GM19468 (cell line): ENCODE results near the gene COPZ1.

ENCODE experiments used
- ATAC-seq: cut with Tn5 transposase; IDR thresholded peaks from one replicate; pipeline ENCODE4 v1.9.1; 2021; ENCODE audit warnings: mild to moderate bottlenecking, moderate library complexity, moderate number of reproducible peaks; ENCODE audit not compliant: unreplicated experiment; ENCODE audit errors: extremely low read depth

COPZ1 gene

DNA sequence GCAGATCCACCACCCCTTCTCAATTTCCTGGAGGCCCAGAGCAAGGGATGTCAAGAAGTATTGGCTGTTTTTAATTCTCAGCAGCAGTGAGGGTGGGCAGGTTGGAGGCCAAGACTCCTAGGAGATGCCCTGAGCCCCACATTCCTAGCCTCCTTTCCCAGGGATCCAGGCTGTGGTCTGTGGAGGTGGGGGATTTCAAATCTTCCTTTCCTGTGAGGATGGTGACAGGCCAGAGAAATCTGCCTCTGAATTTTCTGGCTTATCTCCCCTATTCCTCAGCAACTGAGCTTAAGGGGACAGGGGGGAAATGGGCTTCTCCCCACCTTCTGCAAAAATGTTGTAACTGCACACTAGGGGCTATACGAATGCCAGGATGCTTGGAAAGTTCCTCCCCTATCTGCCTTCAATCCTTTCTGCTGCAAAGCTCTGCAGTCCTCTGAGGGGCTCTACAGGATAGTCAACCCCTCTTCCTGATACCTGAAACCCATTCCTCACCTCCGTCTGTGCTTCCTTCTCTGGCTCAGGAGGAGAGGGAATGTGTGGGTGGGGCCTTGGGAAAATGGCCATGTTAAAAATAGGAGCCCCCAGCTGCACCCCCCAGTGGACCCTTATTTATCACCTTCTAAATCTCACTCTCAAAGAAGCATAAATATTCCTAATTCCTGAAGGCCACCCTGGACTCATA lies 32.7 kb downstream of the COPZ1 start:
- no peak for ATAC-seq

- ATAC-seq = no peak
Observed at GRCh38 chr12:54358191-54358944, 33.4 kb downstream of the COPZ1 start.

GRCh38 chr12:54358945-54359761 lies 34.2 kb downstream of the COPZ1 start:
- peak; percentile 99 for ATAC-seq

- ATAC-seq = no peak
Observed at GRCh38 chr12:54359762-54360351, 34.9 kb downstream of the COPZ1 start.

DNA sequence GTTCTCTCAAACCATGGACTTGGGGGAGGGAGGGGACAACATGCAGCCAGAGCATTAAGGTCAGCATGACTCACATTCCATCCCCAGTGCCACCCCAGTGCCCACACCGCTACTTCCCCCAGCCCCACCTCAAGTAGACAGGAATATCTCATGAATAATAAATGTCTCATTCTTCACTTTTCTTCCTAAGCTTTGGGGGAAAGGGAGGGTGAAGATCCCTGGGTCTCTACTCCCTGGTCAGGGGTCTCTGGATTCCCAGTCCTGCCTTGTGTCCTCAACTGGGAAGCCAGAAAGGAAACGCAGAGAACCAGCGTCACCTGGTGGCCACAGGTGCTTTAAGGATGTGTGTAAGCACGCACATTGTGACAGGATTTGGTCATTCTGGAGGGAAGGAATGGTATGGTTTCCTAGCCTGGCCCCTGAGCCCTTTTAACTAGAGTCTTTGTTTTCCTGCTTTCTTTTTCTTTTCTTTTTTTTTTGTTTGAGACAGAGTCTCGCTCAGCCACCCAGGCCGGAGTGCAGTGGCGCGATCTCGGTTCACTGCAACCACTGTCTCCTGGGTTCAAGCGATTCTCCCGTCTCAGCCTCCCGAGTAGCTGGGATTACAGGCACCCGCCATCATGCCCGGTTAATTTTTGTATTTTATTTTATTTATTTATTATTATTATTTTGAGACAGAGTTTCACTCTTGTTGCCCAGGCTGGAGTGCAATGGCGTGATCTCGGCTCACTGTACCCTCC lies 36.0 kb downstream of the COPZ1 start:
- no peak for ATAC-seq

DNA sequence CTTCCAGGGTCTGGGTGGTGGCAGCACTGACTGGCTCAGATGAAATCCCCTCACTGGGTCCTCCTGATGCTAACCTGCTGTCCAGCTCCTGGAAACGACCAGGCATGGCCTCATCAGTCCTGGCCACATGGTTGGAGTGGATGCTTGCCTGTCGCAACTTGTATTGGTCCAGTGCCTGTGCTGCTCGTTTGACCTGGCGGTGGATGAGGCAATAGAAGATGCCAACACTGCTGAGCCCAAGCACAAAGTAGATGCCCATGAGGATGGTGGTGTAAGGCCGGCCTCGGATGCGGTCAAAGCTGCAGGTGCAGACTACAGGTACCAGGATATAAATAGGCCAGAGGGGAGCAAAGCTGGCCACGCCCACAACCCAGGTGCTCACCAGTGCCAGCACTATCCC lies 38.1 kb downstream of the COPZ1 start:
- ATAC-seq = no peak

GRCh38 chr12:54363618-54364017 lies 38.7 kb downstream of the COPZ1 start:
- ATAC-seq = no peak

DNA sequence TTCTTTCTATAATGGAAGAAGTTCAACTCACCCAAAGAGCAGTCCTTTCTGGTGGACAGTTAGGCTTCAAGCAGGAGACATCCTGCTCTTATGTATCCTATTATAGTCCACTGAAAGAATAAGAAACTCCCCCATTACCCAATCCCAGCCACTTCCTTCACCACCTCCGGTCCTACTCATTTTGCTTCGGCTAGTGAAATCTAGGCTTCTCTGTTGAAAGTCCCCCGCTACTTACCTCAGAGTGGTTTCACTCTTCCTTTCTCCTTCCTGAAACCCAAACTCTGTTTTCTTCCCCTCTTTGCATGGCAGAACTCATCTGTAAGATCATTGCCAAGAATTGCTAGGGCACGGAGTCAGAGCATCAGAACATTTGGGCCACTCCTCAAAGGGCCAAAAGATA lies 39.5 kb downstream of the COPZ1 start, which contains the start of gene GPR84:
TSS of gene GPR84 (minus strand) at position 74 of the 400 bp plus-strand sequence. CDS start 635 bp downstream, outside the sequence.
- ATAC-seq = peak; percentile 34

DNA sequence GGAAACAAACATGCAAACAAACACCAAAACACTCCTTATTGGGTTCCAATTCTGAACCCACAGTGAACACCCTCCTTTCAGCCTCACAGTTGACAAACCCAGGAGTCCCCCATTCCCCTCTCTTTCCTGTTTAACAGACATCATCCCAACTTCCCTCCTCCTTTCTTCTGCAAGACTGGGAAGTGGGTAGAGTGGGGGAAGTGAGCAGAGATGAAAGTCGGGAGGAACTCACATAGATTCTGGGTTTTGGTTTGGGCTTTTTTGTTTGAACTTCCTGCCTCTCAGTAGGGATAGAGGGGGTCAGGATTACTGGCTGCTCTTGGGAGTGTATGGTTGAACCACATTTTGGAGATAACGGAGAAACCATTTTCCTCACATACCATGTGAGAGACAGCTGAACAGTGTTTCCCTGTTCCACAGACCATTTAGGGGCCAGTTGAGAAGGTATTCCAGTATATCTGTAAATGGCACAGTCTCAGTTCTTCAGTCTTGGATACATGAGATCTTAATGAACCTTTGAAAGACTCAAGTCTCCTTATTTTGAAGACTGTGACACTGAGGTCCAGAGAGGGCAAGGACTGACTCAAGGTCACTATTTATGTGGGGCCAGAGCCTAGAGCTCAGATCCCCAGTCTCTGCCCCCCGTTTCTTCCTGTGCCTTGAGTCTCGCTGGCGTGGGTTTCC lies 43.2 kb downstream of the COPZ1 start:
- no peak for ATAC-seq

DNA sequence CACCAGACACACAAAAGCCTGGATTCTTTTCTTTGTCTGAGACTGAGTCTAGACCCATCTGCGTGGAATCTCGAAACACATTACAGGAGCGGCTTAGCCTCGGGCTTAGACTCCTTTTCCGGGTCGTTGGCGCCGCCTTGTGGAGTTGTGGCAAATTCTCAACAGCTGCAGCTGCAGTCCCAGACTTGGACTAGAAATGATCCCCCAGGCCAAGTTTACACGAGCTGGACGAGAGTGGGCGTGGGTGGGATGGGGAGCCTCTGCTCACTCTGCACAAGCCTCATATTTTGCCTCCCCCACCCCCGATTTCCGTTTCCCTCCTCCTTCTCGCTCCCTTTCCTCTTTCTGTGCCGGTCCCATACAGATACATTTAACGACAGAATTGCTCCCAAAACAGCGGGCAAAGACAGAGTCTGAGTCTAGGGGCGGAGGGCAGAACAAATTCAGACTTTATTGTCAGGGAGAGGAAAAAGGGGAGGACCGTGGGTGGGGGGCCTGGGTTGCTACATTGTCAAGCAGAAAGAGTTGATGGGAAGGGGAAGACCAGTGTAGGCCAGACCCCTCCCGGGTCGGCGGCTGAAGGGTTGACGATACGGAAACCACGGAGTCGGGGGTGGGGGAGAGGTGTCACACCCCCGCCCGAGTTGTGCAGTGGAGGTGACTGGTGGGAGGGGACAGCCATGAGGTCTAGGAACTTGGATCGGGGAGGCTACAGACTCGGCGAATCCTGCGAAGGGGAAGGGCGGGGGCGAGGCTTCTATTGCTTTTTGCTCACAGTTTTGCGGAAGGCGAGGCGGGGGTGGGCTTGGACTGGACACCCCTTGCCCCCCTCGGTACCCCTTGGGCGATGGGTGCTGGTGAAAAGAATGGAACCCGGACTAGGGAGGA lies 44.0 kb downstream of the COPZ1 start:
- ATAC-seq = peak; percentile 66

DNA sequence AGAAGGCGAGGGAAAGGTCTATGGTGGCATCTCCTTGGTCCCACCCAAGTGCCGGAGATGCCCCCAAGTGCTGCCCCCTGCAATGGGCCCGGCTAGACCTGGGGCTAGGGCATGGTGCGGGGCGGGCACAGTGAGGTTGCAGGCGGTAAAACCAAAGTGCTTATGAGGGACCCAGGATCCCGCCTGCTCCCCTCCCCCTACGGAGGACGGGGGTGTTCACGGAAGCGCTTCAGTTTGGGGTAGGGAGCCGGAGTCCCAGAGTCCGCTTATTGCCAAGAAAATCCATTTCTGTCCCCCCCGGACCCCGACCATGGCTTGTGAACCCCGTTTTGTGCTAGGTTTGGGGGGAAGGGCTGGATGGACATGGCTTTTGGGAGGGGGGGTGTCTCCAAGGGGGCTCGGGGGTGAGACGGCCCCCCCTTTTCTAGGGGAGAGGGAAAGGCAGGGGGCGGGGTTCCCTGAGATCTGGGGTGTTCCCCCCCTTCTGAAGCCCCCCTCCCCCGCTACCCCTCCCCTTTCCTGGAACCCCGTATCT lies 44.7 kb downstream of the COPZ1 start:
- ATAC-seq = no peak

GRCh38 chr12:54370171-54370730 lies 45.3 kb downstream of the COPZ1 start:
- ATAC-seq = no peak

DNA sequence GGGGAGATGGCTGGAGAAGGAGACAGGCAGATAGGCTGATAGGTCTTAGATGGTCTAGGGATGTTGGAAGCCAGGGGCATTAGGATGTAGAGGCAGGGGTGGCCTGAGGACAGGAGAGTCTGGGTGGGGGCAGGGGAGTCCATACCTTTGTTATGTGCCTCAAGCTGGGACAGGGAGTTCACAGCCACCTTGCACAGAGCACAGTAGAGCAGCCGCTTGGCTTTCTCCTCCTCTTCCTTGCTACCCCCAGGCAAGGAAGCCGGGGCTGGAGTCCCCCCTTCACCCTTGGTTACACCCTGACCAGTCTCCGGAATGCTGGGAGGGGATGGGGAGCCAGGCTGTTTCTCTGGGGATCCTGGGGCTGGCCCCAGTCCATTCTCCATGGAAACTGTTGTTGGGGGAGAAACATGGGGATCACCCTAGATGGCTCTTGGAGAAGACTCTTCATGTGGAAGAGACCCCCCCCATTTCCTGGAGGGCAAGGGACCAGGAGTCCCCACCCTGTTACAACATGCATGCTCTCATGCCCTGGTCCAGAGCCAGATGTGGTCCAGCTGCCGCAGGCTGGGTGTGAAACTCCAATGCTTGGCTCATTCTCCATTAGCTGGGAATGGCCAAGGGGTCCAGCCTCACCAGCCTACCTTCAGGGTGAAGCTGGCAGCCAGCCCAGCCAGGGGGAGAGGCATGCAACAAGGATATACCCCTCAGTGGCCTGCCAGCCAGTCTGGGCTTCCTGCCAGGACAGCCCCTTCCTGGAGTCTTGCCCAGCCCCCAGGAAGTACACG lies 46.6 kb downstream of the COPZ1 start:
- no peak for ATAC-seq

DNA sequence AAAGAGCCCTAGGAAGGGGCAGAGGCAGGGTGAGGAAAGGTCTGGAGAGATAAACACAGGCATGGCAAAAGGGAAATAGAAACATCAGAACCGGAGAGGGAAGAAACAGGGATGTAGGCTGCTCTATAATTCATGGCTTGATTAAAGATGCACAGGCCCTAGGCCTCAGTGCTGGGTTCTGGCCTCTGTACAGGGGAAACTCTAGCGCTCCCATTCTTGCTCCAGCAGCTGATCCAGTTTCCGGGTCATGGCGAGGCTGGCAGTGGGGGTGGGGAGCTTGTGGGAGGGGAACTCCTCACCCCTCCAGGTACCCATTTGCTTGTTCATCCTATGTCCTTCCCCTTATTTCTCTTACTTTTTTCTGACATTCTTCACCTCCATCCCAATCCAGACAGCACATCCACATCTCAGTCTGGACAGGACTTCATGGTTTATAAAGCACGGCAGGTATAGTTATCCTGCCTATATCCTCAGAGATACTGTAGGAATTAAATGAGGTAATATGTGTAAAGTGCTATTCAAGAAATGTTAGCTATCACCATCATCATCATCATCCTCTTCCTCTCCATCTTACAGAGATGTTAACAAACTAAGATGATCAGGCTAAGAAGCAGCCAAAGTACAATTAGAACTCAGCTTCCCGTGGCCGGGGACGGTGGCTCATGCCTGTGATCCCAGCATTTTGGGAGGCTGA lies 47.3 kb downstream of the COPZ1 start:
- no peak for ATAC-seq

DNA sequence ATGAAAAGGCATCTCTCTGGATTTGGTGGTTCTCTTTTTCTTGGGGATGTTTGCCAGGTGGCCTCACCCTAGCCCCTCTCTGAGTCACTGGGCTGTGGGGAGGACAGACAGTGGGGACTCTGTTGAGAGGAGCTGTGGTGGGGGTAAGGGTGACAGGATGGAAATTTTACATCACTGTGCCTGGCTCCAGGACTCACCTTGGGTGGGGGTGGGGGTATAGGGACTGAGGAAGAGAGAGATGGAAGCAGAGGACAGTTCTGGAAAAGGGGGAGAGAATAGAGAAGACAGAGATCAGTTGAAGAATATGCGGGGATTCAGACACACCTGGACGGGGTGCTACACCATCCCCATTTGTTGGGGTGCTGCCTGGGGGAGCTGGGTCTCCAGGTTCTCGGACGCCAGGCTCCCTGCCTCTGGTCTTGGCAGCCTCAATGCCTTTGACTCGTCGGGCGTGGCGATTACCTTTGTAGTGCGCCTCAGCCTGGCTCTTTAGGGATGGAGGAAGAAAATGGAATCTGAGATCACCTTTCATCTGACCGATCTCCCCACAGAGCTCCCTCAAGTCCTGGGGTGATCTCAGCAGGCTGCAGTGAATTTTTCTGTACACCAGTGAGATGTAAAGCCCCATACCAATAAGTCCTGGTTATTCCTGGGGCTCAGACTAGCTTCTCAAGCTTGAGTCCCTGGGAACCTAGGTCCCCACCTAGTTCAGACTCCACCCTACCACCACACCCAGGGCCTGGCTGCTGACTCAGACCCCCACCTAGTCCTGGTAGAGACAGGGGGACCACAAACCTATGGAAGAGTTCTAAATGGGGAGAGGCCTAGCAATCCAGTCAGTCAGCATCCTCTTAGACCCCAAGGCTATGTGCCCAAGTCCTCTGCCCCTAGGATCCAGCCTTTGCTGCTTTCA lies 49.0 kb downstream of the COPZ1 start:
- ATAC-seq = no peak
